Choroid plexus epithelial cell (primary cell): Measurements from ENCODE around the gene SLC1A6.

Source experiments
- DNase-seq: peaks from one replicate; pipeline ENCODE4 v3.0.0-alpha.2; 2010; ENCODE audit warnings: low read depth
- H3K4me3 ChIP-seq: 2 replicates; pipeline ENCODE4 v1.5.1; 2011; ENCODE audit warnings: low read depth, mild to moderate bottlenecking, control low read depth, low read length, moderate library complexity
- TF ChIP-seq, protein P1 (sequence below): conservative IDR thresholded peaks from 2 replicates; pipeline ENCODE4 v1.5.1; 2011; ENCODE audit warnings: low read depth, mild to moderate bottlenecking, control low read depth, inconsistent platforms, low read length, moderate library complexity

The SLC1A6 gene

DNA sequence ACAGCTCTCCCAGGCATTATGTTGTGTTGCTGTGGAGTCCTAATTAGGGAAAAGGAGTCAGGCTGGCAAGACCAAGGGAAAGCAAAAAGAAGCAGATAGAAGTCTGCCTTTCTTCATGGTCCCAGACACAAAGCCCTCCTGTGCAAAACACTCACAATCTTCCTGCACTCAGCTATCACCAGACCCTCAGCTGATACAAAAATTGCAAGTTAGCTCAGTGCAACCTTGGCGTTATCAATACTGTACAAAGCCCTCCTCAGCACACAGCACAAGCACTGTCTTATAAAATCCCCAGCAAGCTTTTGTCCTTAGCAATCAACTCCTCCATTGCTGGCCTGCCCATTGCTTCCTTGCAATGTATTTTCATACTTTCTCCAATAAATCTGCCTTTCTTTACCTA is 35.2 kb downstream of the SLC1A6 start:
- H3K4me3 ChIP-seq, result no peak overlapping the region
- no peak for DNase-seq
- TF ChIP-seq, protein P1, sequence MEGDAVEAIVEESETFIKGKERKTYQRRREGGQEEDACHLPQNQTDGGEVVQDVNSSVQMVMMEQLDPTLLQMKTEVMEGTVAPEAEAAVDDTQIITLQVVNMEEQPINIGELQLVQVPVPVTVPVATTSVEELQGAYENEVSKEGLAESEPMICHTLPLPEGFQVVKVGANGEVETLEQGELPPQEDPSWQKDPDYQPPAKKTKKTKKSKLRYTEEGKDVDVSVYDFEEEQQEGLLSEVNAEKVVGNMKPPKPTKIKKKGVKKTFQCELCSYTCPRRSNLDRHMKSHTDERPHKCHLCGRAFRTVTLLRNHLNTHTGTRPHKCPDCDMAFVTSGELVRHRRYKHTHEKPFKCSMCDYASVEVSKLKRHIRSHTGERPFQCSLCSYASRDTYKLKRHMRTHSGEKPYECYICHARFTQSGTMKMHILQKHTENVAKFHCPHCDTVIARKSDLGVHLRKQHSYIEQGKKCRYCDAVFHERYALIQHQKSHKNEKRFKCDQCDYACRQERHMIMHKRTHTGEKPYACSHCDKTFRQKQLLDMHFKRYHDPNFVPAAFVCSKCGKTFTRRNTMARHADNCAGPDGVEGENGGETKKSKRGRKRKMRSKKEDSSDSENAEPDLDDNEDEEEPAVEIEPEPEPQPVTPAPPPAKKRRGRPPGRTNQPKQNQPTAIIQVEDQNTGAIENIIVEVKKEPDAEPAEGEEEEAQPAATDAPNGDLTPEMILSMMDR, result no peak

DNA sequence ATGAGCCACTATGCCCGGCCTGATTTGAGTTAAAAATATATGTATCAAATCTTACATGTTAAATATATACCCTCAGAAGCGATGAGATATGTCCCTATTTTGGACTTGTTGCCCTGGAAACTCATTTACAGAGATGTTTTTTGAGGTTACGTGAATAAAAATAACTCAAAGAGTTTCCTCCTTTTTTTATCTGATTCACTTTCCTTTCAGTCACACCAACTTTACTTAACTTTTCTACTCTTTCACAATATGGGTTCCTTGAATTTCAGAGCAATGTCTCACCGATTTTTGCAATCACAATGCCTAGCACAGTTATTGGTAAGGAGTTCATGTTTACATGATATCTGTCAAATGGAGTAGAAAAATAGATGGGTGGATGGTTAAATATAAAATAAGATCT is 36.1 kb downstream of the SLC1A6 start:
- H3K4me3 ChIP-seq, result no peak overlapping the region
- TF ChIP-seq, protein P1, result no peak
- DNase-seq, result peak; percentile 29

DNA sequence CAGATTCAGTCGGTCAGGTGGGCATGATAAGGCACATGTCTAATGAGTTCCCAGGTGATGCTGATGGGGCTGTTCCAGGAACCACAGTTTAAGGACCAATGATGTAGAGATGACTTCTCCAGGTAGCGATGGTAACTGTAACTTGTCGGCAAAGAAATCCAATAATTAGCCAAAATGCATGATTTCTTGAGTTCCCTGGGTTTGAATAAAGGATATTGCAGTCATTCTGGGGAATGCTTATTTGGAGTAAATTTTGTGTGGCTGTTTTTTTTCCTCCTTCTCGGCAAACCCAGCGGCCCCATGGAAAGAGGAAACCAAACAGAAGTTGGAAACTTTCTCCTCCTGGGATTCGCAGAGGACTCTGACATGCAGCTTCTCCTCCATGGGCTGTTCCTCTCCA is 38.5 kb downstream of the SLC1A6 start, which contains the start of gene OR7C2:
TSS of gene OR7C2 (plus strand) at position 301 of the 400 bp plus-strand sequence. CDS start at position 301, 0 bp downstream.
- TF ChIP-seq, protein P1, result no peak
- no peak within 1 kb of the TSS for H3K4me3 ChIP-seq
- DNase-seq, result no peak

DNA sequence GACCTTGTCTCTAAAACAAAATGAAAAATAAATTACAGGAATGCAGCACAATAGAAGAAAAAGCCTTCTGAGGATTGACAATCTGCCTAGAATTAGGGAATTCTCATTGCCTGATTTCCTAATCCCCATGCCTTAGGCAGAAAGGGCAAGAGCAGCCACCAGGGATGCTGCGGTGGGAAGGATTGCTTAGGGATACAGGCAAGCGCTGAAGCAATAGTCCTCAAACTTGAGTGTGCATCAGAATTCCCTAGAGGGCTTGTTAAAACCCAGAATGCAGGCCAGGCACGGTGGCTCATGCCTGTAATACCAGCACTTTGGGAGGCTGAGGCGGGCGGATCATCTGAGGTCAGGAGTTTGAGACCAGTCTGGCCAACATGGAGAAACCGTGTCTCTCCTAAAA is 39.4 kb downstream of the SLC1A6 start:
- H3K4me3 ChIP-seq, result no peak overlapping the region
- TF ChIP-seq, protein P1, result no peak
- no peak for DNase-seq

DNA sequence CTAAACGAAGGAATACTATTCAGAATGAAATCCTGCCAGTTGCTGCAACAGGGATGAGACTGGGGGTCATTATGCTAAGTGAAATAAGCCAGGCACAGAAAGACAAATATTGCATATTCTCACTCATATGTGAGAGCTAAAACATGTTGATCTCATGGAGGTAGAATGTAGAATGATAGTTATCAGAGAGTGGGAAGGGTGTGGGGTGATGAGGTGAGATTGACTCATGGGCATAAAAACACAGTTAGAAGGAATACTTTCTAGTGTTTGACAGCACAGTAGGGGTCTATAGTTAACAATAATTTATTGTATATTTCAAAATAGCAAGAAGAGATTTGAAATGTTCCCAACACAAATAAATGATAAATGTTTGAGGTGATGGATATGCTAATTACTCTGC is 46.2 kb downstream of the SLC1A6 start:
- no peak for DNase-seq
- TF ChIP-seq, protein P1, result no peak
- H3K4me3 ChIP-seq, result no peak overlapping the region

DNA sequence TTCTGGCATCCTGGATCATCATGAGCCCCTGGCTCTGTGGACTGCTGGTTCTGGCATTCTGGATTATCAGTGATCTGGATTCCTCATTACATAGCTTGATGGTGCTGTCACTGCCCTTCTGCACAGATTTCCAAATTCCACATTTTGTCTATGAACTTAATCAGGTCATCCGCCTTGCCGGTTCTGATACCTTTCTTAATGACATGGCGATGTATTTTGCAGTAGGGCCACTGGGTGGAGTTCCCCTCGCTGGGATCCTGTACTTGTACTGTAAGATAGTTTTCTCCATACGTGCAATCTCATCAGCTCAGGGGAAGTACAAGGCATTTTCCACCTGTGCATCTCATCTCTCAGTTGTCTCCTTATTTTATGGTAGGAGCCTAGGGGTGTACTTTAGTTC is 62.8 kb downstream of the SLC1A6 start:
- TF ChIP-seq, protein P1, result no peak
- H3K4me3 ChIP-seq, result no peak overlapping the region
- no peak for DNase-seq

DNA sequence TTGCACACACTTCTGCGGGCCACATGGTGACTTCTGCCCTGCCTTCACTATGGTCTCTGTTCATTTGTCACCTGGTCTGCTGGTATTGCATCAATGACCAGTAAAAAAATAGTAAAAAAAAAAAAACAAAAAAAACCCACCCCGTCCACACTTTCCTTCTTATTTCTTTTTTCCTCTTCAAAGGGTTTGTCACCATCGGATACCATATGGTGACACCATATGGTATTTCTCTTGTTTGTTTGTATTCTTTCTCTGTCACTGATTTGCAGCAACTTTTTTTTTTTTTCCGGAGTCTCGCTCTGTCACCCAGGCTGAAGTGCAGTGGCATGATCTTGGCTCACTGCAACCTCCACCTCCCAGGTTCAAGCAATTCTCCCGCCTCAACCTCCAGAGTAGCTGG is 64.5 kb downstream of the SLC1A6 start:
- TF ChIP-seq, protein P1, result no peak

More for the DNA sequence above, 64.5 kb downstream of the SLC1A6 start:
- H3K4me3 ChIP-seq, result no peak overlapping the region
- no peak for DNase-seq
